Smooth muscle cell (in vitro differentiated cells): ENCODE data around the gene MEI1. TPM values are rescaled to one million over a fixed set of nuclear protein-coding genes. Genes with fewer than 3 reads are reported as not detected.

ENCODE experiments used
- DNase-seq: peaks from one replicate; lab custom pipeline; 2025; ENCODE audit not compliant: unreplicated experiment; lab: John Stamatoyannopoulos, UW
- H2AFZ ChIP-seq: fragments of 200-600 bp; sonication (generic); 2 replicates; pipeline ENCODE4 v1.6.0; 2016; ENCODE audit warnings: antibody characterized with exemption, low read depth, mild to moderate bottlenecking
- H3F3A ChIP-seq: fragments of 200-600 bp; sonication (generic); 2 replicates; pipeline ENCODE4 v1.6.0; 2017; ENCODE audit warnings: antibody characterized with exemption, low read depth
- H3K27ac ChIP-seq: fragments of 200-600 bp; sonication (generic); 2 replicates; pipeline ENCODE4 v1.5.1; 2016; ENCODE audit warnings: low read depth, mild to moderate bottlenecking
- H3K27me3 ChIP-seq: fragments of 200-600 bp; sonication (generic); 2 replicates; pipeline ENCODE4 v1.6.1; 2016; ENCODE audit warnings: low read depth, mild to moderate bottlenecking
- H3K36me3 ChIP-seq: fragments of 200-600 bp; sonication (generic); 2 replicates; pipeline ENCODE4 v1.5.1; 2016; ENCODE audit warnings: low read depth
- H3K4me1 ChIP-seq: fragments of 200-600 bp; sonication (generic); 2 replicates; pipeline ENCODE4 v1.5.1; 2016; ENCODE audit warnings: low read depth
- H3K4me2 ChIP-seq: fragments of 200-600 bp; sonication (generic); 2 replicates; pipeline ENCODE4 v1.6.0; 2016; ENCODE audit warnings: mild to moderate bottlenecking
- H3K4me3 ChIP-seq: fragments of 200-600 bp; sonication (generic); 2 replicates; pipeline ENCODE4 v1.5.1; 2016; ENCODE audit warnings: mild to moderate bottlenecking
- H3K79me2 ChIP-seq: fragments of 200-600 bp; sonication (generic); 2 replicates; pipeline ENCODE4 v1.6.0; 2016; ENCODE audit warnings: low read depth, mild to moderate bottlenecking
- H3K9ac ChIP-seq: fragments of 200-600 bp; sonication (generic); 2 replicates; pipeline ENCODE4 v1.6.0; 2016; ENCODE audit warnings: low read depth
- H3K9me3 ChIP-seq: fragments of 200-600 bp; sonication (generic); replicated peaks from 2 replicates; pipeline ENCODE4 v1.5.1; 2016; ENCODE audit warnings: low read depth
- H4K20me1 ChIP-seq: fragments of 200-600 bp; sonication (generic); 2 replicates; pipeline ENCODE4 v1.6.0; 2016; ENCODE audit warnings: low read depth
- WGBS: methylation state at CpG from one replicate; pipeline ENCODE4 v1.1.7; 2016; ENCODE audit warnings: low lambda C conversion rate; 5-methylcytosine and 5-hydroxymethylcytosine counted together
- polyA plus RNA-seq: library from polyadenylated mRNA; unstranded; fragments of >200 nt; fragmentation: Nextera tagmentation; extraction: Ambion mirVana; gene quantifications from 2 replicates; pipeline ENCODE4 v1.2.1, GENCODE V29; 2016
- total RNA-seq: library from RNA; depleted of rRNA; stranded (reverse); fragments of >200 nt; gene quantifications from 2 replicates; pipeline ENCODE4 v1.2.3, GENCODE V29; 2014
- TF ChIP-seq, protein P1 (sequence below): fragments of 200-600 bp; sonication (generic); IDR thresholded peaks from 2 replicates; pipeline ENCODE4 v1.5.1; 2017; ENCODE audit warnings: borderline replicate concordance, mild to moderate bottlenecking, antibody characterized with exemption; ENCODE audit not compliant: insufficient read depth, poor library complexity, severe bottlenecking

MEI1 gene
- total and polyA plus RNA-seq, 2 experiments from 2014 or later, result 0.18 to 3.2 TPM

DNA sequence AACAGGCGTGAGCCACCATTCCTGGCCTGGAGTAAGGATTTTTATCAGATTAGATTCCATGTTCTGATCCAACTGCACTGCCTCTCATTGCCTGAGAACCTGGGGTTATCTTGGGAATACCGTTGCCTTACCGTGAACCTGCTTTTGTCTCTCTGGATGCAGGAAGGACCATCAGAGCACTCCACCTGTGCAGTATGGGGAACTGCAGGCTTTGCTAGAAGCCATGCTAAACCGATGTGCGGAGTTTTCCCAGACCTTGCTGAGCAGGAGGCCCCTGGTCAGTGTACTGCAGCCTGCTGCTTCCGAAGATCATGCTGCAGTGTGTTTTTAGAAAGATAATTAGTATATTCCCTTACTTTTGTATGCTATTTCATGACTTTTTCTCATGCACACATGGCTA is 43.6 kb downstream of the MEI1 start:
- Histone ChIP-seq H3K27me3 (peaks cover 14% of the 10 kb centered on the region), H3K4me2 (no peak overlapping the region), H4K20me1 (no peaks in the 10 kb centered on the region), H3K79me2 (no peaks in the 10 kb centered on the region), H3K9me3 (no peaks in the 10 kb centered on the region), H3F3A (no peaks in the 10 kb centered on the region), H3K4me3 (no peak overlapping the region), H3K9ac (no peak overlapping the region), H3K4me1 (no peaks in the 10 kb centered on the region), H3K27ac (no peak overlapping the region), H2AFZ (no peak overlapping the region), H3K36me3 (no peaks in the 10 kb centered on the region)
- DNase-seq, result no peak
- TF ChIP-seq, protein P1, sequence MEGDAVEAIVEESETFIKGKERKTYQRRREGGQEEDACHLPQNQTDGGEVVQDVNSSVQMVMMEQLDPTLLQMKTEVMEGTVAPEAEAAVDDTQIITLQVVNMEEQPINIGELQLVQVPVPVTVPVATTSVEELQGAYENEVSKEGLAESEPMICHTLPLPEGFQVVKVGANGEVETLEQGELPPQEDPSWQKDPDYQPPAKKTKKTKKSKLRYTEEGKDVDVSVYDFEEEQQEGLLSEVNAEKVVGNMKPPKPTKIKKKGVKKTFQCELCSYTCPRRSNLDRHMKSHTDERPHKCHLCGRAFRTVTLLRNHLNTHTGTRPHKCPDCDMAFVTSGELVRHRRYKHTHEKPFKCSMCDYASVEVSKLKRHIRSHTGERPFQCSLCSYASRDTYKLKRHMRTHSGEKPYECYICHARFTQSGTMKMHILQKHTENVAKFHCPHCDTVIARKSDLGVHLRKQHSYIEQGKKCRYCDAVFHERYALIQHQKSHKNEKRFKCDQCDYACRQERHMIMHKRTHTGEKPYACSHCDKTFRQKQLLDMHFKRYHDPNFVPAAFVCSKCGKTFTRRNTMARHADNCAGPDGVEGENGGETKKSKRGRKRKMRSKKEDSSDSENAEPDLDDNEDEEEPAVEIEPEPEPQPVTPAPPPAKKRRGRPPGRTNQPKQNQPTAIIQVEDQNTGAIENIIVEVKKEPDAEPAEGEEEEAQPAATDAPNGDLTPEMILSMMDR, result no peak
- WGBS, result 60% methylated on average over 6 of the region's 6 CpGs

GRCh38 chr22:41745968-41746367 is 46.7 kb downstream of the MEI1 start:
- DNase-seq, result no peak
- no peaks in the 10 kb centered on the region for H3F3A ChIP-seq
- H3K9ac ChIP-seq, result no peak overlapping the region
- peaks cover 10% of the 10 kb centered on the region for H3K27me3 ChIP-seq
- H4K20me1 ChIP-seq, result no peaks in the 10 kb centered on the region
- no peaks in the 10 kb centered on the region for H3K36me3 ChIP-seq
- 70% methylated on average over 3 of the region's 3 CpGs for WGBS
- no peaks in the 10 kb centered on the region for H3K4me1 ChIP-seq
- H3K4me2 ChIP-seq, result no peak overlapping the region
- no peaks in the 10 kb centered on the region for H3K79me2 ChIP-seq
- H3K4me3 ChIP-seq, result no peak overlapping the region
- no peak overlapping the region for H3K27ac ChIP-seq
- no peaks in the 10 kb centered on the region for H3K9me3 ChIP-seq
- TF ChIP-seq, protein P1, result no peak
- H2AFZ ChIP-seq, result no peak overlapping the region

- 2% methylated on average over 2 of the region's 3 CpGs for WGBS
Observed at GRCh38 chr22:41746567-41747400, 47.5 kb downstream of the MEI1 start.

More at GRCh38 chr22:41746567-41747400, 47.5 kb downstream of the MEI1 start:
- Histone ChIP-seq H3K9me3 (no peaks in the 10 kb centered on the region), H4K20me1 (no peaks in the 10 kb centered on the region), H3K4me2 (no peak overlapping the region), H3F3A (no peaks in the 10 kb centered on the region), H3K36me3 (no peaks in the 10 kb centered on the region), H3K27me3 (peaks cover 10% of the 10 kb centered on the region), H3K4me3 (no peak overlapping the region), H3K79me2 (no peaks in the 10 kb centered on the region), H2AFZ (no peak overlapping the region), H3K27ac (no peak overlapping the region), H3K4me1 (no peaks in the 10 kb centered on the region), H3K9ac (no peak overlapping the region)
- TF ChIP-seq, protein P1, result peak; percentile 81
- peak; percentile 20 for DNase-seq
